ENCODE measurements around the gene CCDC12.

CCDC12 gene

DNA sequence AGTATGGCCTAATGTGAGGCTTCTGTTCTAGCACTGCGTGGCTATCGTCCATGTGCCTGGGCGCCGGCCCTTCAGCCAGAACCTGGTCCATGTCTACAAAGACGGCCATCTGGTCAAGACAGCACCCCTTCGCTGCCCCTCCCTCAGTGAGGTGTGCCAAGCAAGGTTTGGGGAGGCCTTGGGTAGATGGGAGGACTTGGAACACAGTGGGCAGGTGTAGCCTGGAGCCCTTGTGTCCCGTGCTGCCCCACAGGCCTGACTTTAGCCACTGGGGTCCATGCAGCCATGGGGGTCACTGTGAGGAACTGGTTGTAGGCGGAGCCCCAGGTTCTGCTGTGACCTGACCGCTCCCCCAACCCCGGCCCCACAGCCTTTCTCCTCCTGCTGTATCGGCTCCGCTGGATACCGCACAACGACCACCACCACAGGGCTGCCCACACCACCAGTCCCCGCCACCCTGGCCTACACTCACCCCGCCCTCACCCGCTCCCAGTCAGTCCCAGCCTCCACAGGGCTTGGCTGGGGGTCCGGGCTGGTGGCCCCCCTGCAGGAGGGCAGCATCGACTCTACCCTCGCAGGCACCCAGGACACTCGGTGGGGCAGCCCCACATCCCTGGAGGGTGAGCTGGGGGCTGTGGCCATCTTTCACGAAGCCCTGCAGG, 19.5 kb upstream of the CCDC12 start:
- no peak for DNase-seq

DNA sequence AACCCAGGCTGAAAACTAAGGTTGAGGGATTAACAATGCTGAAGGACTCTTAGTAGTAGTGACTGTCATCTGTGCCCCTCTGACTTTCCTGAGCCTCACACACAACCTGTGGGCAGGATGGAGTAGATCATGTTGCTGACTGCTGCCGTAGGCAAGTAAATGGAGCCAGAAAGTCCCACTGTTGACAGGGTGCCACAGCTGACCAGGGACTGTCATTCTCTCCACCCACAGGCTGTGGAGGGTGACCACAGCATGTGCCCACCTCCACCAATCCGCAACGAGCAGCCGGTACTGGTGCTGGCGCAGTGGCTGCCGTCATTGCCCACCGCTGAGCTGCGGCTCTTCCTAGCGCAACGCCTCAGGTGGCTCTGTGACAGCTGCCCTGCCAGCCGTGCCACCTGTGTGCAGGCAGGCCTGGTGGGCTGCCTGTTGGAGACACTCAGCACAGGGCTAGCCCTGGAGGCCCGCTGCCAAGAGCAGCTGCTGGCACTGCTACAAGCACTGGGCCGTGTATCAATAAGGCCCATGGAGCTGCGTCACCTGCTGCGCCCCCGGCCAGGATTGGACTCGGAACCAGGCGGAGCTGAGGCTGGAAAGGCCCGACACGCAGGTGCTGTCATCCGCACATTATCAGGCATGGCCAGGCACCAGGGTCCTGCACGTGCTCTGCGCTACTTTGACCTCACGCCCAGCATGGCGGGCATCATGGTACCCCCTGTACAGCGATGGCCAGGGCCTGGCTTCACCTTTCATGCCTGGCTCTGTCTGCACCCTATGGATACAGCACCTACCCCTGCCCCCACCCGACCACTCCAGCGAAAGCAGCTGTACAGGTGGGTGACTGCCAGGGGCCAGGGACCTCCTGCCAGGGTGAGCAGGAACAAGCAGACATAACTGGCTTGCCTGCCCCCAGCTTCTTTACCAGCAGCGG, 18.5 kb upstream of the CCDC12 start:
- no peak for DNase-seq

DNA sequence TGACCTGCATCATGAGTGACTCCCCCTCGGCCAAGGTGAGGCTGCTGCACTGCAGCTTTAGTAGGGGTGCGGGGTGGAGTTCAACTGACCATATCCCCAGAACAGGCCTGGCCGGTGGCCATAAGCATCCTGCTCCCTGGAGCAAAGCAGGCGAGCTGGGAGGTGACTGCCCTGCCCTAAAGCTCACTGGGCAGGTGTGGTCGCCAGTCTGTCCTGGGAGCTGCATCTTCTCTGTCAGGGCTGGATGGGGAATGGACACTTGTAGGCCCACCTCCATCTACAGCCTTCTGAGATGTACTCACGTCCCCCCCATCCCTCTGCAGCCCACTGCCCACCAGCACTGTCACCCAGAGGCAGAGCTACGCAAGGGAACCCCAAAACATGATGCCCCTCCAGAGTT, 17.4 kb upstream of the CCDC12 start:
- DNase-seq = no peak

DNA sequence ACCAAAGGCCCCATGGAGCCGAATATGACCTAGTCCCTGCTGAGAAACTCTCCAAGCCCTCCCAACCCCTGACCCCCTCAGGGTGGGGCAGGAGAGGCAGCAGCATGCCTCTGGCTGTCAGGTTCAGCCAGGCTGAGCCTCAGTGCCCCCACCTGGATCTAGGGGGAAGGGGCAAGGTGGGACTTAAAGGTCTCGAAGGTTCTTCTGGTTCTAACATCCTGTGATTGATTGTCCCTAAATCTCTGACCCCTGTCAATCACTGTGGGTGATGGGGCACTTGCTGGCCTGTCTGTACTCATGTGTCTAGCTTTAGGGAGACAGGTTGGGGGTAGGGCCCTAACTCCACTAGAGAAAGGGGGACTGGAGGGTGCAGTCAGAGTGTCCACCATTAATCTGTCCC, 16.7 kb upstream of the CCDC12 start:
- no peak for DNase-seq

DNA sequence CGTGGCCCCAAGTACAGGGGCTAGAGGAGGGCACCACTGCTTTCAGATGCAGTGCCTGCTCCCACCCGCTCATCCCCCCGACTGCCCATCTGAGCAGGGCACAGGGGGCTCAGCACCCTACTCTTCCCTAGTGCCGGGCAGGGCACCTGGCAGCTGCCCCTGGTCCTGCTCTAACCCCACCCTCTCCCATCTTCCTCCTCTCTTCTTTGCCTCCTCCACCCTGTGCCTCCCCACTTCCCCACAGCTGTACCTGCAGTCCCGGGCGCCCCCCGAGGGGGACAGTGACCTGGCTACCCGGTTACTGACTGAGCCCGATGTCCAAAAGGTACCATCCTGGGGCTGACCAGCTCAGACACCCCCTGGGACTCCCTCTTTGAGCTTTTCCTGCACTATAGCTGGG, 15.7 kb upstream of the CCDC12 start:
- DNase-seq = no peak

DNA sequence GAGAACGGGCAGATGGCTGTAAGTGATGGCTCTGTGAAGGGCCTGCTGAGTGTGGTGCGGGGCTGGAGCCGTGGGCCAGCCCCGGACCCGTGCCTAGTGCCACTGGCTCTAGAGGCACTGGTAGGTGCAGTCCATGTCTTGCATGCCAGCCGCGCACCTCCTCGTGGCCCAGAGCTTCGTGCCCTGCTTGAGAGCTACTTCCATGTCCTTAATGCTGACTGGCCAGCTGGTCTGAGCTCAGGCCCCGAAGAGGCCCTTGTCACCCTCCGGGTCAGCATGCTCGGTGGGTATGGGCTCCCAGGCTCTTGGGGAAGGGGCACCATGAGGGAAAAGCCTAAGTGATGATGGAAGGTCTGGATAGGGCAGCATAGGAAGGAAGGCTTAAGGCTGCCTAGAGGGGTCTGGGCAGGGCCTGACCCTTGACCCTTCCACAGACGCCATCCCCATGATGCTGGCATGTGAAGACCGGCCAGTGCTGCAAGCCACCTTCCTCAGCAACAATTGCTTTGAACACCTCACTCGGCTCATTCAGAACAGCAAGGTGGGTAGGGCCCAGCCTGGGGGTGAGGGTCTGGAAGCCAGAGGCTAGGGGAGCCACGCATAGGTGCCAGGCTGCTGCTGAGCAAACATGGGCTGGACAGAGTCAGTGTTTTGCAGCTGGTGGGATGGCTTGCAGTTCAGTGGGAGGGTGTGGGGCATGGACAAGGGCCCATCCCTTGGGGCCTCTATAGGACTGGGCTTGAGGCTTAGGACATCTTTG, 15.0 kb upstream of the CCDC12 start:
- no peak for DNase-seq

DNA sequence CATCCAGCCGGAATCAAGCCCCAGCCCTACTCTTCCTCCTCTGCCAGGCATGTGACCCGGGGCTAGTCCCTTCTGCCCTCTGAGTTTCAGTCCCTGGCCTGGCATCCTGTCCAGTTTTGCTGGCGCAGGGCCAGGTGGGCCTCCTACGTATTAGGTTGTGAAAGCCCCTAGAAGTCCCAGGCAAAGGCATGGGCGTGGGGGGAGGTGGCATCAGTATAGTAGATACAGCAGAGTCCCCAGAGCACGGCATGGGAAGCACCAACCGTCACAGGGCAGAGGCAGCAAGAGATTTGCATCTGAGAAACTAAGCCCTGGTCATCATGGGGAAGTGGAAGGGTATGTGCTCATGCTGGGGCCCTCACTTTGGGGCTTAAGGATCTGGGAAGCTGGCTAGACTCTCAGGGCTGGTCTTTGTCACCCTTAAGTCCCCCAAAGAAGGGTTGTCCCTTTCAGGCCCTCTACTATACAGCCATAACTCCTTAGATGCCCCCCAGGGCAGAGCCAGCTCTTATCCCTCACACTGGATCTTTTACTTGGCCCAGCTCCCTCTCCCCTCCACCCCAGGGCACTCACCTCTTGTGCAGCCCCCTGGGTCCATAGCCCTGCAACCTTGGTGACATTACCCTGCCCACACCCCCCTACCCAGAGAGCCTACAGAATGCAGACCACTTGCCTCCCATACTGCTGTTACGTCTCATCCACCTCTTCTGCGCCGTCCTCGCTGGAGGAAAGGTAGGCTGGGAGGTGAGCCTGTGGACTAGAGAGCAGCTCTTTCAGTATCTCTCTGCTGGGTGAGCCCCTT, 14.2 kb upstream of the CCDC12 start:
- no peak for DNase-seq

DNA sequence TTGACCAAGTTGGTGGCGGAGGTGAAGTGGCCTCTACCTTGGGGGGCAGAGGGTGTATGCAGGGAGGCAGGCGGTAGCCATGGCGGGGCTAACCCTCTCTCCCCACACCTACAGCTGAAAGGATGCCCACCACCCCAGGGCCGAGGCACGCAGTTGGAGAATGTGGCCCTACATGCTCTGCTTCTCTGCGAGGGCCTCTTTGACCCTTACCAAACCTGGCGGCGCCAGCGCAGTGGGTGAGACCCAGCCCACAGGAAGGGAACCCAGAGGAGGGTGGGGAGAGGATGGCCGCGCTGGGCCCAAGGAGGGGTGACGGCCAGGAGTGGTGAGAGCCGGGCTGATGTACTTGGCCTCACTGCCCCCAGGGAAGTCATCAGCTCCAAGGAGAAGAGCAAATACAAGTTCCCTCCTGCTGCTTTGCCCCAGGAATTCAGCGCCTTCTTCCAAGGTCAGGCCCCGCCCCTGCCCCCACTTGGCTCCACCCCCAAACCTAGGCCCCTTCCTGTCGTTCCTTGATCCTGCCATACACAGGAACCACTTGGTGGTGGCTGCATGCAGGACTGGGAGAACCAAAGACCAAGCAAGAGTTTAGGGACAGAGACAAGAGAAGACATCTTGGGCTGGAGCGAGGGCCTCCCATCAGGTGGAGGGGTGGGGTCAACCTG, 12.7 kb upstream of the CCDC12 start:
- no peak for DNase-seq

DNA sequence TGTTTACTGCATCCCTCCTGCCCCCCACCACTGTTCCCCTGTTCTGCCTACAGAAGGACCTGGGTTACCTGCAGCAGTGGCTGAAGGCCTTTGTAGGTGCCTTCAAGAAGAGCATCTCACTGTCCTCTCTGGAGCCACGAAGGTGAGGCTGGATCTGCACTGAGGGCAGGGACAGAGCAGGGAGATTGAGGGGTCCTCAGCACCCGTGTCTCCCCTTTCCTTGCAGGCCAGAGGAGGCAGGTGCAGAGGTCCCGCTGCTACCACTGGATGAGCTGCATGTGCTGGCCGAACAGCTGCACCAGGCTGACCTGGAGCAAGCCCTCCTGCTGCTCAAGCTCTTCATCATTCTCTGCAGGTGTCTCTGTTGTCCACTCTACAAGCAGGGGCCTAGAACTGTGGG, 12.1 kb upstream of the CCDC12 start:
- DNase-seq = no peak

DNA sequence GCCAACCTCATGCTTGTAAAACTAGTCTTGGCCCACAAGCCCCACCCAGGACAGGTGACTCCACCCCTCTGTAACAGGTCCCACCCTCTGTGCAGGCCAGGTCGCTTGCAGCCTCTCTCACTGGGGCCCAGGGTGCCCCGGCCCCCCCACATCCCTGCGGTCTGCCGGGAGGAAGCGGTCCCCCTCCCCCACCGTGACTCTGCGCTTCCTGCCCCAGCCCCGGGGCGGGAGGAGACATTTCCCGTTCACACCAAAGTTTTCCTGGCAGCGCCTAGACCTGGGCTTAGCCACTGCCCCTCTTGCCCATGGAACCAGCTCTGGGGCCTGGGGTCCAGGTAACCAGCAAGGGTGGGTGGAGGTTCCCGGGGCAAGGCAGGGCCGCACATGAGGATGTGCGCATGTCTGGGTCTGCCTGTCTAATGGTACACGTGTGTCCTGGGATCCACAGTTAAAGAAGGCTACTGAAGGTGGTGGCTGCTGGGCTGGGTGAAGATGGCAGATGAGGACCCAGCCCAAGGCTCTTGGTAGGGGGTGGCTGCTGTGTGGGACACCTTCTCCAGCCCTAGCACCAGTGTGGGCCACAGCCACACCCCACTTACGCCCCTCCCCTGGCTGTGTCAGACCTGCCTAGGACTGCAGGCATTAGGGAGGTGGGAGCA, 11.3 kb upstream of the CCDC12 start:
- peak; percentile 66 for DNase-seq

DNA sequence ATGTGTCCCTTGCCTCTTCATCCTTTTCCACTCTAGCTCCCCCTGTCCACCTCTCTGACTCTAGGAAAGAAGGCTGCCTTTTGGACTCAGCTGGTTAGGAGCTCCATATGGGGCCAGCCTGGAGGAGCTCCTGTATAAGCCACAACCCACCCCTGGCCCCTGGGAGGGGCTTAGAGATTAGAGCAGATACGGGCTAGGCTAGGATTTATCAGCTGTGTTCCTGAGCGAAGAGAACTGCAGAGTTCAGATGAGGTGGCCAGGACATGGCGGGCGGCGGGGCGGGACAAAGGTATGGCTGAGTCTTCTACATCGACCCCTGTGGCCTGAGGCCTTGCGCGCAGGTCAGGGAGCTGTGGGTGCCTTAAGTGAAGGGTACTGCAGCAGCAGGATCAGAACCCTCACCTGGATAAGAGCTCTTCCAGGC, 10.8 kb upstream of the CCDC12 start:
- DNase-seq = no peak

DNA sequence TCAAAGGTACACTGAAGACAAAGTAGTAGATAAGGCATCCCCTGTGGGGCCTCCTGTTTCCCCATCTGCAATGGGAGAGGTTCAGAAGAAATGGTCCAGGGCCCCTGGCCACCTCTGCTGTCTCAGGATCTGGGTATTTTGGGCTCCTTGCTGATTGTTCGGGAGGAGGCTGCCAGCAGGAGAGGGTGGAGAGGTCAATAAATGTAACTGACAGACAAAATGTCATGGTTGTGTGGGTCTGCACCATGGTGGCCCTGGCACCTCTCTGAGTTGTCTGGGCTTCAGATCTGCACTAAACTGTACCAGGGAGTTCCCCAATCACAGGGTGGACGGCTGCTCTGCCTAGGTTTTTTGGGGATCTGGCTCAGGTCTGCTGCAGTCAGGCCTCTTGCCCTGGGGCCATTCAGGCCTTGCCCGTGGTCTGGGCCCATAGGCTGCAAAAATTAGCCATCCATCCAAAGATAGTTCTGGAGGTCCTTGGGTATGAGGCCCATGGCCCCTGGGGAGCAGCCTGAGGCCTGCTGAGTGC, 10.3 kb upstream of the CCDC12 start:
- no peak for DNase-seq

DNA sequence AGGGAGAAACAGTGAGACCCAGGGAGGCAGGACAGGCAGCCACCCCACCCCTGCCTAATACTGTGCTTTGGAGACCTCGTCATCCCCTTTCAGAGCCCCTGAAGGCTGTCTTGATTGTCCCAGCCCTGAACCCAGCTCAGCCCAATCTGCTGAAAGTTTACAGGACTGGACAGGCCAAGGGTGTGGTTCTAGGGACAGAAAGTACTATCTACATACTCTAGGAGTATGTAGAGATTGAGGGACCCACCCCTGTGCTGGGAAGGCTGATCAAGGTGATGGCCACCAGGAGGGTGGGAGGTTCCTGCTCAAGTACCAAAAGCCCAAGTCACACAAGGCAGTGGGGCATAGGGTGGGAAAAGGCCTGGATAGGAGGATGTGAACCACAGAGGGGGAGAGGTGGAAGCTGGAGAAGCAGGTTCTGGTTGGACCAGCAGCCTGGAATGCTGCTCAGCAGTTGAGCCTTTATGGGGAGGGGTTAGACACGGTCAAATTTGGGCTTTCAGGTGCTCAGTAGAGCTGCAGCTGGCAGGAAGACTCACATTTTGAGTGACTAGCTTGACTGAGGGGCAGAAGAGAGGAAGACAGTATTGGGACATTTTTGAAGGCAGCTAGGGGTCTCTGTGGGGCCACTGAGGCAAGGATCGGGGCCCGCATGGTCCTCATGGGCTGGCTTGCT, 9.6 kb upstream of the CCDC12 start:
- no peak for DNase-seq

DNA sequence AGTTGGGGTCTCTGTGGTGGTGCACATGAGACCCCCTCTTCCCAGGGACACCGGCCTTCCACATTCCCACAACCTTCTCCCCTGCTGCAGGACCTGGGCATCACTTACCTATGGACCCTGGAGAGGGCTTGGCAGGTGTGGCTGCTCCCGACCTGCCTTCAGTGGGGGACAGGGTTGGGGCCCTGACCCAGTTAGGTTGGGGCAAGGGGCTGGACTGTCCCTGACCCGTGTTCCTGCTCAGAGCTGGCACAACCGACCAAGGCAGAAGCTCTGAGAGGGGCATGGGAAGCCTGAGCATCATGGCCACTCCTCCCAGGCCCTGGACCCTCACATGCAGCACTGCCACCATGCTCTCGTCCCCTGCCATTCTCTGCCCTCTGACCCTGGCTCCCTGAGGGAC, 9.0 kb upstream of the CCDC12 start:
- DNase-seq = no peak

DNA sequence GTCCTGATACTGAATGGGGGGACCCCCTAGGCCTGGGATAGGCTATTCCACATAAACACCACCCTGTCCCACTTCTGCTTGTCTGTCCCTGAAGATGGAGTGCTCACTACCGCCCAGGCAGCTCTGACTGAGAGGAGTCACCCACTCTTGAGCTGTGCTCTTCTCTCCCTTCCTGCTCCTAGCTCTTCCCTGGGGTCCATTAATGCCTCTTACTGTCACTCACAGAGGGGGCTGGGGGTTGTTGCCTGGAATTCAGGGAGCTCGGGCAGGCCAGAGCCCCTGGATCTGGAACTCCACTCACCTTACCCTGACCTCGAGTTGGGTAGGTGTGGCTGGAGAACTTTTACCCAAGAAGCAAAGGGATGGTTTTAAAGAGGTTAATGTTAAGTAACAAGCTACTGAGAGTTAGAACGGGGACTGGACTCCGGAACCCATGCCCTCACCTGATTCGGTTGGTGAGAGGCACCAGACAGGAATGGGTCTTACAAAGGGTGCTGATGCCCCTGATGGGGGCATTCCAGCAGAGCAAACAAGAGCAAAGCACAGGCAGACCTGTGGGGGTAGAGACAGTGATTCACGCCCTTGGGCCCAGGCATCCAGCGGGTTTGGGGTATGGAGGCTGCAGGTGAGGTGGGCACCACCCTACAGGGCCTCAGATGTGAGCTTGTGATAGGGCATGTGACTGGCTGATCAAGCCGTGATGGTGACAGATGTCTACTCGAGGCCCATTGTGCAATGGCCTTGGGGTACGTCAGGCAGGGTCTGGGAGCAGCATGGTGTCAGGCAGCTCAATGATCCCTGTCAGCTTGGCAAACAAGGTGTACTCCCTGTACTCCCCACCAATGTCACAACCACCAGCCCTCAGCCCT, 8.3 kb upstream of the CCDC12 start:
- DNase-seq = no peak

DNA sequence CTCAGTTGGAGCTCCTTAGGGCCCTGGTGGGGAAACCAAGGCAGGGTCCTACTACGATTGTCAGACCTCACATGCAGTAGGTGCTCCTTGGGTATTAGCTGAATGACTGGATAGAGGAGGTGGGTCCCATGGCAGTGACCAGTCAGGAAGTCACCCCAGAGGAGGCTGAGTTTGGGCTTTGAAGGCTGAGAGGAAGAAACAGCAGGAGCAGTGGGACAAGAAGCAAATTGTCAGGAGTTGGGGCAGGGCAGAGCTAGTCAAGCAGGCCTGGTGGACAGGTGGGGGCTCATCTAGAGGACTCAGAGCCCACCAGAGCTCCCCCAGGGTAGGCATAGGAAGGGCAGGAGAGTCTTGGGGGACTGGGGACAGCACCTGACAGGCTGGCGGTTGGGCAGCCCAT, 6.0 kb upstream of the CCDC12 start:
- no peak for DNase-seq

DNA sequence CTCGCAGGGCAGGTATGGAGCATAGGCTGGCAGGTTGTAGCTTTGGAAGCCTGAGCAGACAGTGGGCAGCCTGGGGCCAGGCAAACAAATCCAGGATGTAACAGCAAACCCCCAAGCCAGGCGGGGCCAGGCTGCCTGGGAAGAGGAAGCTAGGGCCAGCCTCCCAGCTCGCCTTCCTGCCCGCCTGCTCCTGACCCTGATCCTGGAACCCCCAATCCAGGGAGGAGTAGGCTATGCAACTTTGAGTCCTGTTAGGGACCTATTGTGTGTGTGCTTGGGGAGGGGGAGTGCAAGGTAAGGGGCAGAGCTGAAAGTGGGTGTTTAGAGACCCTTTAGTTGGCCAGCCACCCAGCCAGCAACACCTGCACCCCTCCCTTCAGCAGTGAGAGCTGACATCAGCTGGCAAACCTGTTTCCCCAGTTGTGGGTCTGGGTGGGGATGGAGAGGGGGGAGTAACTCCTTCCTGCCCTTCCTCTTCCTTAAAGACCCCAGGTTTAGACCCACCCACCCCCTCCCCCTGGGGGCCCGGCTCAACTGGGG, 5.5 kb upstream of the CCDC12 start:
- no peak for DNase-seq

DNA sequence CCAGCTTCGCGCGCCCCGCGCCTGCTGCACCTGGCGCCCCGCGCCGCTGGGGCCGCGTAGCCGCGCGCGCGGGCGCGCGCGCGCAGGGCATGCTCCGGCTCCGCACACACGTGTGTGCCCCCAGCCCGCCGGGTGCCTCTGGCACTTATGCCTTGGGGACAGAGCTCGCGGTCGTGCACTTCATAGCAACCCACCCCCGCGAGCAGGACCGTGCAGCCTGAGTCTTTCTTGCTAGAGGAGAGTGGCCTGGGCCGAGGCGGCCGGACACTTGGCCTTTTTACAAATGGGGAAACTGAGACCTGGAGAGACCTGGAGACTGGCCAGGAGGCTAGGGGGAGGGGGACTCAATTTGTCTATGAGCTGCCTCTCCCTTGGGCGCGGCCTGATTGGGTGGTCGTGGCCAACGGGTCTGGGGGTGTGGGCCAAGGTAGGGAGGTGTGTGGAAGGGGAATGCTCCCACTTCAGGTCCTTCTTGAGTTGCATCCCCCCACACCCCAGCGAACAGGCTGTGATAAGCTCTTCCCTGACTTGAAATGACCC, 3.5 kb upstream of the CCDC12 start:
- DNase-seq = no peak
